Measurements from ENCODE around the gene KRTAP4-12.
"Not testable (repeated sequence)": the region's sequence is repeated elsewhere in the genome, so short reads cannot be mapped to it uniquely, and the experiment has no call there.

- TF ChIP-seq CTCF, POLR2A (IDR thresholded peaks at IDR 0.05): not testable (repeated sequence)
Observed at GRCh38 chr17:41104386-41105038, 19.5 kb downstream of the KRTAP4-12 start.

Measured in vagina (tissue), 2 donors.